Measurements from ENCODE around the gene STYXL2.

DNA sequence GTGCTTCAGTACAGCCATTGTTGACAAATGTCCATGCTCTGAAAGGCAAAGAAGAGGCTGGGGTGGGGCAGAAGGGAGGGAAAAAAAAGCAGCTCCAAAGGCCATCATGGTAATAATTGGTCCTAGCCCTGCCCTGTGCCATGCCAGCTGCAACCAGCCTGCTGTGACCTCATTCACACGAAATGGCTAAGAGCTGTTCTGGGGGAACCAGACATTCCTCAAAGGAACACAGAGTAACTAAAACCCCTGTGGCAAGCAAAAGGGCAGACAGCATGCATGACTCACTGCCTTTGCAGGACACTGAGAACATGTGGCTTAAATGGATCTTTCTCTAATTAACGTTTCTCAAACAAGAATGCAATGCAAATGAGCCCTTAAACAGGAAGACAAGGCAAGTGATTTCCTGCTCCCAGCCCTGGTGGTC, 42.3 kb downstream of the STYXL2 start:
- TF ChIP-seq, protein P1, sequence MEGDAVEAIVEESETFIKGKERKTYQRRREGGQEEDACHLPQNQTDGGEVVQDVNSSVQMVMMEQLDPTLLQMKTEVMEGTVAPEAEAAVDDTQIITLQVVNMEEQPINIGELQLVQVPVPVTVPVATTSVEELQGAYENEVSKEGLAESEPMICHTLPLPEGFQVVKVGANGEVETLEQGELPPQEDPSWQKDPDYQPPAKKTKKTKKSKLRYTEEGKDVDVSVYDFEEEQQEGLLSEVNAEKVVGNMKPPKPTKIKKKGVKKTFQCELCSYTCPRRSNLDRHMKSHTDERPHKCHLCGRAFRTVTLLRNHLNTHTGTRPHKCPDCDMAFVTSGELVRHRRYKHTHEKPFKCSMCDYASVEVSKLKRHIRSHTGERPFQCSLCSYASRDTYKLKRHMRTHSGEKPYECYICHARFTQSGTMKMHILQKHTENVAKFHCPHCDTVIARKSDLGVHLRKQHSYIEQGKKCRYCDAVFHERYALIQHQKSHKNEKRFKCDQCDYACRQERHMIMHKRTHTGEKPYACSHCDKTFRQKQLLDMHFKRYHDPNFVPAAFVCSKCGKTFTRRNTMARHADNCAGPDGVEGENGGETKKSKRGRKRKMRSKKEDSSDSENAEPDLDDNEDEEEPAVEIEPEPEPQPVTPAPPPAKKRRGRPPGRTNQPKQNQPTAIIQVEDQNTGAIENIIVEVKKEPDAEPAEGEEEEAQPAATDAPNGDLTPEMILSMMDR (IDR thresholded peaks at IDR 0.05): no peak
- TF ChIP-seq, protein P2, sequence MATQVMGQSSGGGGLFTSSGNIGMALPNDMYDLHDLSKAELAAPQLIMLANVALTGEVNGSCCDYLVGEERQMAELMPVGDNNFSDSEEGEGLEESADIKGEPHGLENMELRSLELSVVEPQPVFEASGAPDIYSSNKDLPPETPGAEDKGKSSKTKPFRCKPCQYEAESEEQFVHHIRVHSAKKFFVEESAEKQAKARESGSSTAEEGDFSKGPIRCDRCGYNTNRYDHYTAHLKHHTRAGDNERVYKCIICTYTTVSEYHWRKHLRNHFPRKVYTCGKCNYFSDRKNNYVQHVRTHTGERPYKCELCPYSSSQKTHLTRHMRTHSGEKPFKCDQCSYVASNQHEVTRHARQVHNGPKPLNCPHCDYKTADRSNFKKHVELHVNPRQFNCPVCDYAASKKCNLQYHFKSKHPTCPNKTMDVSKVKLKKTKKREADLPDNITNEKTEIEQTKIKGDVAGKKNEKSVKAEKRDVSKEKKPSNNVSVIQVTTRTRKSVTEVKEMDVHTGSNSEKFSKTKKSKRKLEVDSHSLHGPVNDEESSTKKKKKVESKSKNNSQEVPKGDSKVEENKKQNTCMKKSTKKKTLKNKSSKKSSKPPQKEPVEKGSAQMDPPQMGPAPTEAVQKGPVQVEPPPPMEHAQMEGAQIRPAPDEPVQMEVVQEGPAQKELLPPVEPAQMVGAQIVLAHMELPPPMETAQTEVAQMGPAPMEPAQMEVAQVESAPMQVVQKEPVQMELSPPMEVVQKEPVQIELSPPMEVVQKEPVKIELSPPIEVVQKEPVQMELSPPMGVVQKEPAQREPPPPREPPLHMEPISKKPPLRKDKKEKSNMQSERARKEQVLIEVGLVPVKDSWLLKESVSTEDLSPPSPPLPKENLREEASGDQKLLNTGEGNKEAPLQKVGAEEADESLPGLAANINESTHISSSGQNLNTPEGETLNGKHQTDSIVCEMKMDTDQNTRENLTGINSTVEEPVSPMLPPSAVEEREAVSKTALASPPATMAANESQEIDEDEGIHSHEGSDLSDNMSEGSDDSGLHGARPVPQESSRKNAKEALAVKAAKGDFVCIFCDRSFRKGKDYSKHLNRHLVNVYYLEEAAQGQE (IDR thresholded peaks at IDR 0.05; ENCODE audit: insufficient read depth in 1 of 2, low read depth in 2 of 2, low read length in 1 of 2): no peak

All from Panc1 (cell line).